Sigmoid colon (tissue), 7 donors: Measurements from ENCODE around the gene DRAM1. TPM values are rescaled to one million over a fixed set of nuclear protein-coding genes. Genes with fewer than 3 reads are reported as not detected.
"Not testable (repeated sequence)": the region's sequence is repeated elsewhere in the genome, so short reads cannot be mapped to it uniquely, and the experiment has no call there.

Experiments used
- DNase-seq: peaks from one replicate; pipeline ENCODE4 v3.0.0-alpha.2; 2019
- H3K27ac ChIP-seq, 4 donors: fragments of 200-600 bp; sonication (generic); one replicate each; pipeline ENCODE4 v1.5.1; 2016 to 2019; ENCODE audit warnings: mild to moderate bottlenecking in 1 of 4
- H3K27me3 ChIP-seq, 3 donors: fragments of 200-600 bp; sonication (generic); one replicate each; pipeline ENCODE4 v1.5.1; 2019; ENCODE audit warnings: mild to moderate bottlenecking in 1 of 3
- H3K36me3 ChIP-seq, 4 donors: fragments of 200-600 bp; sonication (generic); one replicate each; pipeline ENCODE4 v1.5.1; 2016 to 2019
- H3K4me1 ChIP-seq, 4 donors: fragments of 200-600 bp; sonication (generic); one replicate each; pipeline ENCODE4 v1.5.1; 2017 to 2019
- H3K4me3 ChIP-seq, 4 donors: fragments of 200-600 bp; sonication (generic); one replicate each; pipeline ENCODE4 v1.5.1; 2017 to 2019; ENCODE audit warnings: mild to moderate bottlenecking in 2 of 4, moderate library complexity in 1 of 4
- H3K9me3 ChIP-seq, 4 donors: fragments of 200-600 bp in 3 of 4; sonication (generic) in 3 of 4; one replicate each; pipeline versions ENCODE4 v1.5.1 to v1.6.1; 2013 to 2019
- CTCF ChIP-seq, 4 experiments: fragments of 450-650 bp in 3 of 4; fragments of 200-600 bp in 1 of 4; IDR thresholded peaks; one replicate each; pipeline ENCODE4 v1.5.1; 2016 to 2019; ENCODE audit warnings: antibody characterized with exemption in 4 of 4, mild to moderate bottlenecking in 3 of 4, moderate library complexity in 2 of 4
- EP300 ChIP-seq, 4 donors: sonication (generic); formaldehyde crosslinking; IDR thresholded peaks; one replicate each; pipeline ENCODE4 v1.6.1; 2017; ENCODE audit warnings: antibody characterized with exemption in 4 of 4
- POLR2A ChIP-seq, 2 donors: fragments of 450-650 bp; IDR thresholded peaks; one replicate each; pipeline ENCODE4 v1.6.1; 2016; ENCODE audit warnings: antibody characterized with exemption in 2 of 2, mild to moderate bottlenecking in 2 of 2, moderate library complexity in 2 of 2
- POLR2AphosphoS5 ChIP-seq, 4 donors: sonication (generic); formaldehyde crosslinking; IDR thresholded peaks; one replicate each; pipeline ENCODE4 v1.6.1; 2017; ENCODE audit warnings: antibody characterized with exemption in 4 of 4
- WGBS, 2 donors: extraction: QIAGEN DNeasy Blood & Tissue Kit; methylation state at CpG; one replicate each; pipeline ENCODE4 v1.1.7; 2013; 5-methylcytosine and 5-hydroxymethylcytosine counted together
- intact Hi-C: fragments of 100-400 bp; cut with DNase I; formaldehyde crosslinking; loops from one replicate; pipeline ENCODE4 v1.15.1; 2023
- polyA plus RNA-seq, 3 donors: library from polyadenylated mRNA; stranded (reverse); fragments of 200-250 nt; gene quantifications; one replicate each; pipeline ENCODE4 v1.2.3, GENCODE V29; 2013
- total RNA-seq, 4 donors: library from RNA; depleted of rRNA; stranded (reverse); fragments of >200 nt; gene quantifications; one replicate each; pipeline ENCODE4 v1.1.0, GENCODE V29; 2016
- donor health status: healthy with polysubstance abuse.
- donor health status: Bipolar disorder and iron deficiency.
- donor health status: healthy.

The DRAM1 gene
- total and polyA plus RNA-seq, 7 donors = 4.2 to 21.6 (median 15.3) TPM

DNA sequence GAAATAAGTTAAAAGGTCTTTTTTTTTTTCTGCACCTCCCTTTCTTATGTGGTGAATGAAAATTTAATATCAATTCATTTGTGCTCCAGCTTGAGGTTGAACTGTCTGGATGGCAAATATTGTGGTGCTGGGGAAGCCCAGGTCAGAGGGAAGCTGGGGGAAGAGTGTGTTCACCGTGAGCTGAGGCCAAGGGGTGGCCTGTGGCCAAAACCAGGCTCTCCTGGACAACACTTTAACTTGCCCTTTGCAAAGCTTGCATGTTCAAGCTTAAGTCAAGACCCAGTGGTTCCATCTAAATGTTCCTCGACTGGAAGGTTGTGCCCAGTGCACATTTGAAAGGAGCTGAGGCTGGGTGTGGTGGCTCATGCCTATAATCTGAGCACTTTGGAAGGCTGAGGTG, 28.8 kb downstream of the DRAM1 start:
- intact Hi-C loops = no loop called here
- WGBS, 2 donors = 84 to 86% methylated on average over 2 of the region's 2 CpGs
- H3K4me1 ChIP-seq = no peaks in the 10 kb centered on the region
- H3K4me3 ChIP-seq = no peak overlapping the region
- H3K27ac ChIP-seq = no peak overlapping the region
- H3K36me3 ChIP-seq = peaks cover 0 to 10% (median 7%) of the 10 kb centered on the region in 4 donors
- no peaks in the 10 kb centered on the region for H3K9me3 ChIP-seq
- no peaks in the 10 kb centered on the region for H3K27me3 ChIP-seq
- TF ChIP-seq EP300 (IDR thresholded peaks at IDR 0.05) (no peak), POLR2A (IDR thresholded peaks at IDR 0.05) (no peak), POLR2AphosphoS5 (IDR thresholded peaks at IDR 0.05) (no peak), CTCF (IDR thresholded peaks at IDR 0.05) (no peak)
- no peak for DNase-seq

- H3K27ac ChIP-seq = no peak overlapping the region
- 85 to 96% methylated on average over 3 of the region's 3 CpGs for WGBS, 2 donors
- intact Hi-C loops = no loop called here
- no peaks in the 10 kb centered on the region for H3K4me1 ChIP-seq
- no peaks in the 10 kb centered on the region for H3K27me3 ChIP-seq
- no peaks in the 10 kb centered on the region for H3K9me3 ChIP-seq
- H3K4me3 ChIP-seq = no peak overlapping the region
- DNase-seq = no peak
- no peak for TF ChIP-seq POLR2A (IDR thresholded peaks at IDR 0.05)
- no peak for TF ChIP-seq CTCF (IDR thresholded peaks at IDR 0.05)
- TF ChIP-seq POLR2AphosphoS5 (IDR thresholded peaks at IDR 0.05) = no peak
- TF ChIP-seq EP300 (IDR thresholded peaks at IDR 0.05) = no peak
- H3K36me3 ChIP-seq = no peaks in the 10 kb centered on the region
Measured at GRCh38 chr12:101908395-101908794, 31.0 kb downstream of the DRAM1 start.

- intact Hi-C loops = no loop called here
- no peaks in the 10 kb centered on the region for H3K27me3 ChIP-seq
- DNase-seq = no peak
- H3K4me3 ChIP-seq = no peak overlapping the region
- peak overlapping the region in 1 of 4 donors; percentile 8 for H3K27ac ChIP-seq
- TF ChIP-seq CTCF (IDR thresholded peaks at IDR 0.05) (no peak), POLR2AphosphoS5 (IDR thresholded peaks at IDR 0.05) (no peak), POLR2A (IDR thresholded peaks at IDR 0.05) (no peak), EP300 (IDR thresholded peaks at IDR 0.05) (no peak)
- H3K36me3 ChIP-seq = no peaks in the 10 kb centered on the region
- H3K4me1 ChIP-seq = no peaks in the 10 kb centered on the region
- WGBS, 2 donors = 53 to 59% methylated on average over 7 of the region's 7 CpGs
- H3K9me3 ChIP-seq = no peaks in the 10 kb centered on the region
Measured at GRCh38 chr12:101909646-101910045, 32.3 kb downstream of the DRAM1 start.

DNA sequence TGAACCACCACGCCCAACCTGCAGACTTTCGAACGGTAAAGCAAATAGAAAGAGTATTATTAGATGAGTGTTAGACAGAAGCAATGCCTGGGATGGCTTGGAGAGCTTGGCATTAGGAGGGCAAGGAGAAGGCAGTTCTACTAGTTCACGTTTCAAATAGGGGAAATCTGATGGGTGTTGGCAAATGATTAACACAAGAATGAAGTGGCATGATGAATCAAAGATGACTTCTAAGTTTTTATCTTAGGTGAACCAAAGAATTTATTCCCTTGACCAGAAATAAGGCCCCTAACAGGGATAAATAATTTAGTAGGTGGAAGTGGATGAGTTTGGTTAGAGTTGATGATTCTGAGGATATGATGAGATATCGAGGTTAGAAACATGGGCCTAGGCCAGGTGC, 38.5 kb downstream of the DRAM1 start:
- no peak overlapping the region for H3K4me3 ChIP-seq
- no peaks in the 10 kb centered on the region for H3K9me3 ChIP-seq
- no peak for TF ChIP-seq EP300 (IDR thresholded peaks at IDR 0.05)
- no peak for TF ChIP-seq CTCF (IDR thresholded peaks at IDR 0.05)
- TF ChIP-seq POLR2A (IDR thresholded peaks at IDR 0.05) = no peak
- no peak for TF ChIP-seq POLR2AphosphoS5 (IDR thresholded peaks at IDR 0.05)
- no peak for DNase-seq
- H3K27me3 ChIP-seq = no peaks in the 10 kb centered on the region
- peaks cover 0 to 3% (median 0%) of the 10 kb centered on the region in 4 donors for H3K4me1 ChIP-seq
- no peak overlapping the region for H3K27ac ChIP-seq
- H3K36me3 ChIP-seq = peaks cover 0 to 1% (median 0%) of the 10 kb centered on the region in 4 donors
- 48 to 76% methylated on average over 5 of the region's 5 CpGs for WGBS, 2 donors
- intact Hi-C loops = no loop called here

DNA sequence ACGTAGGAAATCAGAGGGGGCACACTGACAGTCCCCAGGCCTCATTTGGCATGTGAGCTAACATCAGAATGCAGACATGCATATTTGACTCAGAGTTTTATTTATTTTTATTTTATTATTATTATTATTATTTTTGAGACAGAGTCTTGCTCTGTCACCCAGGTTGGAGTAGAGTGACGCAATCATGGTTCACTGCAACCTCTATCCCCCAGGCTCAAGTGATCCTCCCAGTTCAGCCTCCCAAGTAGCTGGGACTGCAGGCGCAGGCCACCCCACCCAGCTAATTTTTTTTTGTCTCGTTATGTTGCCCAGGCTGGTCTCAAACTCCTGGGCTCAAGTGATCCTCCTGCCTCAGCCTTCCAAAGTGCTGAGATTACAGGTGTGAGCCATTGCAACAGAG, 41.4 kb downstream of the DRAM1 start:
- H3K4me3 ChIP-seq, H3K27ac ChIP-seq, H3K9me3 ChIP-seq, DNase-seq, H3K4me1 ChIP-seq, H3K27me3 ChIP-seq, intact Hi-C loops: not testable (repeated sequence)
- WGBS, 2 donors = 88 to 93% methylated on average over 4 of the region's 4 CpGs
- peaks cover 0 to 18% (median 3%) of the 10 kb centered on the region in 4 donors for H3K36me3 ChIP-seq
